Measurements from ENCODE around the gene PPP4R4. TPM values are rescaled to one million over a fixed set of nuclear protein-coding genes. Genes with fewer than 3 reads are reported as not detected.

Gene PPP4R4
- total RNA-seq, 1 experiment from 2014 or later: 5.5 TPM

DNA sequence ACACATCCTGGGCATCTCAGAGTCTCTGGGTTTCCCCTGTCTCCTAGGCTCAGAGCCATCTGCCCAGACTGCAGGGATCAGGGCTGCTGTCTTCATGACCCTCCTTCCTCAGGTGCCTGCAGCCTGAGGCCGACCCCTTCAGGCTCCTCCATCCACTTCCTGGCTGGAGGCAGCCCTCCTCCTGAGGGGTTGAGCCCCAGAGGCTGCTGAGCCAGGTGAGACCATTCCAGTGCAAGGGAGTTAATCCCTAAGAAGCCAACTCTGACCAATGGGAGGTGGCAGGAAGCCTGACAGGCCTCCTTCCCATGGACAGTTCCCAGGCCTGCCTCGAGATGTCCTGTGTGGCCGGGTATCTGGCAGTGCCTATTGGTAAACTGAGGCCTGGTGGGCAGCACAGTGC is 8.4 kb upstream of the PPP4R4 start:
- TF ChIP-seq, protein P1, sequence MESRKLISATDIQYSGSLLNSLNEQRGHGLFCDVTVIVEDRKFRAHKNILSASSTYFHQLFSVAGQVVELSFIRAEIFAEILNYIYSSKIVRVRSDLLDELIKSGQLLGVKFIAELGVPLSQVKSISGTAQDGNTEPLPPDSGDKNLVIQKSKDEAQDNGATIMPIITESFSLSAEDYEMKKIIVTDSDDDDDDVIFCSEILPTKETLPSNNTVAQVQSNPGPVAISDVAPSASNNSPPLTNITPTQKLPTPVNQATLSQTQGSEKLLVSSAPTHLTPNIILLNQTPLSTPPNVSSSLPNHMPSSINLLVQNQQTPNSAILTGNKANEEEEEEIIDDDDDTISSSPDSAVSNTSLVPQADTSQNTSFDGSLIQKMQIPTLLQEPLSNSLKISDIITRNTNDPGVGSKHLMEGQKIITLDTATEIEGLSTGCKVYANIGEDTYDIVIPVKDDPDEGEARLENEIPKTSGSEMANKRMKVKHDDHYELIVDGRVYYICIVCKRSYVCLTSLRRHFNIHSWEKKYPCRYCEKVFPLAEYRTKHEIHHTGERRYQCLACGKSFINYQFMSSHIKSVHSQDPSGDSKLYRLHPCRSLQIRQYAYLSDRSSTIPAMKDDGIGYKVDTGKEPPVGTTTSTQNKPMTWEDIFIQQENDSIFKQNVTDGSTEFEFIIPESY (IDR thresholded peaks at IDR 0.05; ENCODE audit: extremely low read depth, insufficient replicate concordance, low read length): no peak
- TF ChIP-seq SP1 (IDR thresholded peaks at IDR 0.05; ENCODE audit: low read depth) (no peak), EZH2phosphoT487 (IDR thresholded peaks at IDR 0.05; ENCODE audit: borderline replicate concordance) (no peak)
- TF ChIP-seq, protein P2, sequence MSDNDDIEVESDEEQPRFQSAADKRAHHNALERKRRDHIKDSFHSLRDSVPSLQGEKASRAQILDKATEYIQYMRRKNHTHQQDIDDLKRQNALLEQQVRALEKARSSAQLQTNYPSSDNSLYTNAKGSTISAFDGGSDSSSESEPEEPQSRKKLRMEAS (IDR thresholded peaks at IDR 0.05): no peak
- Histone ChIP-seq H3K9me2 (ENCODE audit: insufficient read depth) (no peaks in the 10 kb centered on the region), H3K4me2 (ENCODE audit: low read length) (no peak overlapping the region), H3K9me3 (ENCODE audit: control insufficient read depth in 1 of 2, insufficient read depth in 1 of 2, low read depth in 1 of 2, low read length in 2 of 2) (no peaks in the 10 kb centered on the region), H3K27ac (ENCODE audit: low read depth, low read length) (no peak overlapping the region), H3K4me1 (ENCODE audit: control insufficient read depth in 1 of 2, insufficient read depth in 2 of 2, low read length in 2 of 2) (no peaks in the 10 kb centered on the region), H3K4me3 (replicated peaks in 1 of 2; ENCODE audit: low read depth in 1 of 2, low read length in 2 of 2) (no peak overlapping the region), H3K36me3 (ENCODE audit: control insufficient read depth in 1 of 2, insufficient read depth in 2 of 2, low read length in 2 of 2) (no peaks in the 10 kb centered on the region), H2AFZ (ENCODE audit: low read depth, low read length, poor library complexity, severe bottlenecking) (no peak overlapping the region), H3K27me3 (ENCODE audit: insufficient read depth, low read length) (no peaks in the 10 kb centered on the region), H3K9ac (ENCODE audit: low read length) (no peak overlapping the region), H4K20me1 (ENCODE audit: insufficient read depth) (no peaks in the 10 kb centered on the region), H3K79me2 (ENCODE audit: insufficient read depth, low read length) (no peaks in the 10 kb centered on the region)
- ChIA-PET CTCF (no interaction called here), RAD21 (ENCODE audit: low non-redundant PET in 1 of 2, low total read pairs in 2 of 2, uncharacterized antibody in 2 of 2, unreplicated experiment in 2 of 2) (no interaction called here), POLR2A (no interaction called here)
- ATAC-seq: no peak
- intact Hi-C loops (cut with micrococcal nuclease): no loop called here
- no TSS peak for BruUV-seq (replicated peaks)
- DNase-seq (ENCODE audit: low read depth, low spot score): no peak

DNA sequence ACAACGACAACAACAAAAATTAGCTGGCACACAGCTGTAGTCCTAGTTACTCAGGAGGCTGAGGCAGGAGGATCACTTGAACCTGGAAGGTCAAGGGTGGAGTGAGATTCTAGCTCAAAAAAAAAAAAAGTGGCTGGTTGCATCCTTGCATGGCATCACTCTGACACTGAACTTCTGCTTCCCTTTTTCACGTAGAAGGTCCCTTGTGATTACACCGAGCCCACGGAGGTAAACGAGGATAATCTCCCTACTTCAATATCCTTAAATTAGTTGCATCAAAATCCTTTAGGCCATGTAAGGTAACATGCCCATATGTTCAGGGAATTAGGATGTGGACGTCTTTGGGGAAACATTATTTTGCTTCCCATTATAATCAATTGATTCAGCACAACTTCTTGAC is 4.0 kb upstream of the PPP4R4 start:
- ChIA-PET CTCF (interaction anchor here (1.0 to 1.8 kb wide), 2 partner anchors 10 to 34 kb away, joined by 3 to 6 read pairs; no protein-coding TSS in a partner anchor), POLR2A (interaction anchor here (0.7 kb wide), 1 partner anchor 24 kb away, joined by 3 read pairs; no protein-coding TSS in a partner anchor), RAD21 (ENCODE audit: low non-redundant PET in 1 of 2, low total read pairs in 2 of 2, uncharacterized antibody in 2 of 2, unreplicated experiment in 2 of 2) (no interaction called here)
- Histone ChIP-seq H3K27ac (ENCODE audit: low read depth, low read length) (no peak overlapping the region), H3K4me3 (replicated peaks in 1 of 2; ENCODE audit: low read depth in 1 of 2, low read length in 2 of 2) (no peak overlapping the region), H3K4me2 (ENCODE audit: low read length) (no peak overlapping the region), H2AFZ (ENCODE audit: low read depth, low read length, poor library complexity, severe bottlenecking) (no peak overlapping the region), H3K9ac (ENCODE audit: low read length) (no peak overlapping the region), H3K9me3 (ENCODE audit: control insufficient read depth in 1 of 2, insufficient read depth in 1 of 2, low read depth in 1 of 2, low read length in 2 of 2) (no peaks in the 10 kb centered on the region), H3K27me3 (ENCODE audit: insufficient read depth, low read length) (no peaks in the 10 kb centered on the region), H3K9me2 (ENCODE audit: insufficient read depth) (no peaks in the 10 kb centered on the region), H3K4me1 (ENCODE audit: control insufficient read depth in 1 of 2, insufficient read depth in 2 of 2, low read length in 2 of 2) (peaks cover 3 to 11% of the 10 kb centered on the region in 2 experiments; a peak in 3 of 4 replicates), H3K36me3 (ENCODE audit: control insufficient read depth in 1 of 2, insufficient read depth in 2 of 2, low read length in 2 of 2) (no peaks in the 10 kb centered on the region), H4K20me1 (ENCODE audit: insufficient read depth) (no peaks in the 10 kb centered on the region), H3K79me2 (ENCODE audit: insufficient read depth, low read length) (no peaks in the 10 kb centered on the region)
- no peak for ATAC-seq
- no peak for DNase-seq (ENCODE audit: low read depth, low spot score)
- intact Hi-C loops (cut with micrococcal nuclease): no loop called here
- BruUV-seq (replicated peaks): no TSS peak
- TF ChIP-seq ELF1 (IDR thresholded peaks at IDR 0.05; ENCODE audit: borderline replicate concordance, low read depth) (no peak), ZNF274 (IDR thresholded peaks at IDR 0.05; ENCODE audit: low read depth, low read length) (no peak), EGR1 (IDR thresholded peaks at IDR 0.05; ENCODE audit: low read depth) (no peak), SIN3A (IDR thresholded peaks at IDR 0.05; ENCODE audit: low read depth) (no peak), EZH2 (IDR thresholded peaks at IDR 0.05) (no peak), RAD21 (IDR thresholded peaks at IDR 0.05; ENCODE audit: low read depth) (no peak), CBX3 (IDR thresholded peaks at IDR 0.05; ENCODE audit: low read depth) (no peak), TCF7L2 (IDR thresholded peaks at IDR 0.05; ENCODE audit: borderline replicate concordance, extremely low read depth, insufficient read depth, insufficient read length) (no peak), POLR2AphosphoS5 (IDR thresholded peaks at IDR 0.05; ENCODE audit: low read depth, low read length) (no peak), SP1 (IDR thresholded peaks at IDR 0.05; ENCODE audit: low read depth) (no peak)
- TF ChIP-seq, protein P3, sequence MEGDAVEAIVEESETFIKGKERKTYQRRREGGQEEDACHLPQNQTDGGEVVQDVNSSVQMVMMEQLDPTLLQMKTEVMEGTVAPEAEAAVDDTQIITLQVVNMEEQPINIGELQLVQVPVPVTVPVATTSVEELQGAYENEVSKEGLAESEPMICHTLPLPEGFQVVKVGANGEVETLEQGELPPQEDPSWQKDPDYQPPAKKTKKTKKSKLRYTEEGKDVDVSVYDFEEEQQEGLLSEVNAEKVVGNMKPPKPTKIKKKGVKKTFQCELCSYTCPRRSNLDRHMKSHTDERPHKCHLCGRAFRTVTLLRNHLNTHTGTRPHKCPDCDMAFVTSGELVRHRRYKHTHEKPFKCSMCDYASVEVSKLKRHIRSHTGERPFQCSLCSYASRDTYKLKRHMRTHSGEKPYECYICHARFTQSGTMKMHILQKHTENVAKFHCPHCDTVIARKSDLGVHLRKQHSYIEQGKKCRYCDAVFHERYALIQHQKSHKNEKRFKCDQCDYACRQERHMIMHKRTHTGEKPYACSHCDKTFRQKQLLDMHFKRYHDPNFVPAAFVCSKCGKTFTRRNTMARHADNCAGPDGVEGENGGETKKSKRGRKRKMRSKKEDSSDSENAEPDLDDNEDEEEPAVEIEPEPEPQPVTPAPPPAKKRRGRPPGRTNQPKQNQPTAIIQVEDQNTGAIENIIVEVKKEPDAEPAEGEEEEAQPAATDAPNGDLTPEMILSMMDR (IDR thresholded peaks at IDR 0.05 in 2 of 3, conservative IDR thresholded peaks at IDR 0.05 in 1 of 3; ENCODE audit: borderline replicate concordance in 1 of 3, insufficient read depth in 1 of 3, low read depth in 2 of 3, low read length in 2 of 3): no peak
- TF ChIP-seq, protein P2 (IDR thresholded peaks at IDR 0.05): no peak
- TF ChIP-seq, protein P4, sequence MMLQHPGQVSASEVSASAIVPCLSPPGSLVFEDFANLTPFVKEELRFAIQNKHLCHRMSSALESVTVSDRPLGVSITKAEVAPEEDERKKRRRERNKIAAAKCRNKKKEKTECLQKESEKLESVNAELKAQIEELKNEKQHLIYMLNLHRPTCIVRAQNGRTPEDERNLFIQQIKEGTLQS (IDR thresholded peaks at IDR 0.05): no peak
